ENCODE results near the gene DHRS3.
"Not testable (repeated sequence)": the region's sequence is repeated elsewhere in the genome, so short reads cannot be mapped to it uniquely, and the experiment has no call there.

DHRS3 gene

GRCh38 chr1:12617901-12618660 is at the start of gene DHRS3:
Gene DHRS3, minus strand, starts transcription at chr1:12618210. Its CDS starts 862 bp downstream, at chr1:12617348.
- peak; percentile 70 for DNase-seq

- DNase-seq: no peak
These were observed 48.2 kb upstream of the DHRS3 start for GRCh38 chr1:12666141-12666735.

DNA sequence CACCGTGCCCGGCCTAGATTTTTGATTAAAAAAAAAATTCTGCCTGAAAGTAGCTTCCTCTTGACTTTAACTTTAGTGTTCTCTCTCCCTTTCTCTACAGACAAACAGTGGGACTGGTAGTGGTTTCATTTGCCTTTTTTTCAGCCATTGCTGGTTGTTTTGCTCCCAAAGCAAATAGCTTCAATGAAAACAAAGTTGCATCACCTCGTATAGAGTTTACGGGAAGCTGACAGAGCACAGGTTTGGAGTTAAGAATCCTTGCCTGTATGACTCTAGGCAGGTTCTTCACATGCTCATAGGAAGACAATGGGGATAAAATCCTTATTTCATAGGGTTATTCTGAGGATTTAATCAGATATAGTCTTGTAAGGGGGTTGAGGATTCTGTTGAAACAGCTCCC is 47.5 kb upstream of the DHRS3 start:
- DNase-seq: no peak

DNA sequence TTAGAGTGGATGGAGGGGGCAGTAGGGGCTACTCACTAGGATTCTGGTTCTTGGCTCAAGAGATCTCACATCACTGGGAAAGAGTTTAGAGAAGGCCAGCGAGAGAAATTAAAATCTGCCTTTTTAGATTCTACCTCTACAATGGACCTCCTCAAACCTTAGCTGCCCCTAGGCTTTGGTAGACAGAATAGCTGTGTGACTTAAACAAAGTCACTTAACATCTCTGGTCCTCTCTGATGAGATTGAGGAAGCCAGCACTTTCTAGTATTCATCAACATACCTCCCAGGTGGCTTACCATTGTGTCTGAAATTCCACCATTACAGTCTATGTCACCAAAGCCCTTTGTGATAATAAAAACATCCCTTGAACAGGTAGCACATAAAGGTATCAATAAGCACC is 44.5 kb upstream of the DHRS3 start:
- no peak for DNase-seq

- no peak for DNase-seq
These were observed 43.7 kb upstream of the DHRS3 start for GRCh38 chr1:12661606-12662219.

DNA sequence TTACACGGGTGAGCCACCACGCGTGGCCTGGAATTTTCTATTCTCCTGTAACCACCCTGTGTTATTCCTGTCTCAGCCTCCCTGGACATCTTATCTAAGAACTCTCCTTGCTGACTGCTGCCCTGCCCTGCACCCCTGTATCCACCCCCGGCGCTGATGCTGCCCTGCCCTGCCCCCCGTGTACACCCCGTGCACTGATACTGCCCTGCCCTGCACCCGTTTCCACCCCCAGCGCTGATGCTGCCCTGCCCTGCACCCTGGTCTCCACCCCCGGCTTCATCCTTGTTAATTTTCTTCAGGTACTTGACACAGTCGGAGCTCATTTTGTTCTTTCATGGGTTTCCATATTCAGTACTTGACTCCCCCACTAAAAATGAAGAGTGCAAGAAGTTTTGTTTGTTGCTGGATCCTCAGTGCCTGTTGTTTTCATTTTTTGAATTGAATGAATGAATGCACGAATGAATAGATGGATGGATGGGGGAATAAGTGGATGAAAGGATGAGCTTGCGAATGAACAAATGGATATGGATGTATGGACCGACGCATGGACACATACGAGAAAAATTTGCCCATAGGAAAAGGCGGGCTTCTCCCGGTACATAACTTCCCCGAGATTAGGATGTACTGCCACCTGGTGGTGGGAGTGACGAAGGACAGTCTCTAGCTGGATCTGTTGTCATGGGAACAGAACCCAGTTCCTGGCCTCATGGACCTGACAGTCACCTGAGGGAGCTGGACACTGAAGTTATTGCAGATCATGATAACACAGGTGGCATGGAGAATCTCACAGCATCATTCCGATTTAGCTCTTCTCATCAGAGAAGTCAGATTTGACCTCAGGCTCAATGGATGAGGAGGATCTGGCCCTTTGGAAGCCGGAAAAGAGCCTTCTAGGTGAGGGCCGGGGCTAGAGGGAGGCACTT is 40.8 kb upstream of the DHRS3 start:
- peak; percentile 78 for DNase-seq

- not testable (repeated sequence) for DNase-seq
These were observed 40.0 kb upstream of the DHRS3 start for GRCh38 chr1:12657885-12658512.

DNA sequence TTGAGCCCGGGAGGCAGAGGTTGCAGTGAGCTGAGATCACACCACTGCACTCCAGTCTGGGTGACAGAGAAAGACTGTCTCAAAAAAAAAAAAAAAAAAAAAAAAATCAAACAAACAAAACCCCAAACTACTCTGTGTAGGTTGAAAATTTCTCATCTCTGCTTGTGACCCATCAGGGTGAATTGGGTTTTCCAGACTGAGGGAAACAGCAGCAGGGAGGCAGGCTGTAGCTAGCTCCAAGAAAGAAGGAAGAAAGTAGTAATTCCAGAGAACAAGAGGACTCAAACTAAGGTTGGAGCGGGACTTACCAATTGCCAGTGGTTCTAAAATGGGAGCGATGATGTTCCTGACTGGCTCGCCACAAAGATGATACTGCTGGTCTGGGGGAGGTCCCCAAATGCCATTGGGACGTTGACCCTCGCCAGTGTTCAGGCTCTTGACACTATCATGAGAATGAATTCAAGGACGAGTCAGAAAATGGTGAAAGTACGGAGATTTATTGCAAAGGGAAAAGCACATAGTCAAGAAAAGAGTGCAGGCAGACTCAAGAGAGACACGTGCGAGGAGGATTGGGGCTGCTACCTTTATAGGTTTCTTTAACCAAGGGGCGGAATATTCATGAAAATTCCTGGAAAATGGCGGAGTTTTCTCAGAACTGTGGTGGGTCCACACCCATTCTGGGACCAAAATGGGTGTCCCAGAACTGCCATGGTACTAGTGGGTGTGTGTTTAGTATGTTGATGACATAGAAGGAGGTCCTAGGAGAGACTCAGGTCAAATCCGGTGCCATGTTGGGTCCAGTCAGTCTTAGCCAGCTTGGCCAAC is 39.3 kb upstream of the DHRS3 start:
- no peak for DNase-seq

GRCh38 chr1:12656575-12656974 is 38.6 kb upstream of the DHRS3 start:
- no peak for DNase-seq

DNA sequence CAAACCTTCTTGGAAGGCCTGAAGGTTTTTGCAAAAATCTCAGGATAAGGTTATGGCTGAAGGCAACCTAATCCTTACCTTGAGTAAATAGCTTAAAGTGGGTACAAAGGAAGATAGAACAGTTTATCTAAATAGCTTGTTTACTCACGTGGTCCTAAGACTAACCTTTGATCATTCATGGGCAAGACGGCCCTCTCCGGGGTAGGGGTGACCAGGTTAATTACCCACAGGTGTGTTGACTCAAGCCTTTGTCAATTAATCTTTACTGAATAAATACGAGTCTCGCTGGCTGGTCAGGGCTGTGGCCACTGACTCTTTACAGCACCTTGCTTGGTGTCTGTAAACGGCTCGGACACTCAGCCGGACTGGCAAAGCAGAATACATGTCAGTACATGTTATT is 36.6 kb upstream of the DHRS3 start:
- no peak for DNase-seq

- no peak for DNase-seq
These were observed 36.1 kb upstream of the DHRS3 start for GRCh38 chr1:12654004-12654567.

DNA sequence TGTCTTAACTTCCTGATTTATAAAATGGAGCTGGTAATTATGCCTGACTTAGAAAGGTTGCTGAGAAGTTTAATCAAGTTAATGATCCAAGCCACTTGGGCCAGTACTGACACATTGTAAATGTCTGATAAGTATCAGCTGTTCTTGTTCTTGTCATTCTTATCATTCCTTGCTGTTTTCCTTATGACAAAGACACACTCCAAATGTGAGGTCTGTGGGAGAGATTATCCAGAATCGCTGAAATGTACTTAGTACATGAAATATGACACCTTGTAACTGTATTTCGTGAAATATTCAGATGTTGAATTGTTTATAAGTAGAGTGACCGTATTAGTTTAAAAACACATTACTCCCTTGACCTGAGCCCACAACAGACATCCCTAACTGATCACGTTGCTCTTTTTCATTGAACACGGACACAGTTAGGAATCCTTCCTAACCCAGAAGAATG is 32.0 kb upstream of the DHRS3 start:
- peak; percentile 24 for DNase-seq

DNA sequence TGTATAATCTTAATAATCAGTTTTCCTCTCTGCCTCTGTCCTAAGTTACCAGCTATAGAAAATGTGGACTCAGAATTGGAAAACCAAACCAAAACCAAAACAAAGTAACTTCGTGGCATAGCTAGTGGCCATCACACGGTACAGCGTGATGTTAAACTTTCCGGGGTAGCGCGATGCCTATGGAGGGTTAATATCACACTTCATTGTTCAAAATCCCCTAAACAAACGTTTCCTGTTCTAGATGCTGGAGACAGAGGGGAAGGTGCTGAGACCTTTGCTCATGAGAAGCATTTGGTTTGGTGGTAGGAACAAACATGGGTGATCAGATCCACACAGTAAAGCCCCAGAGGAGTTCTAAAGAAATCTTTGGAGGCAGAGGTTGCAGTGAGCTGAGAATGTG is 30.7 kb upstream of the DHRS3 start:
- DNase-seq: no peak

DNA sequence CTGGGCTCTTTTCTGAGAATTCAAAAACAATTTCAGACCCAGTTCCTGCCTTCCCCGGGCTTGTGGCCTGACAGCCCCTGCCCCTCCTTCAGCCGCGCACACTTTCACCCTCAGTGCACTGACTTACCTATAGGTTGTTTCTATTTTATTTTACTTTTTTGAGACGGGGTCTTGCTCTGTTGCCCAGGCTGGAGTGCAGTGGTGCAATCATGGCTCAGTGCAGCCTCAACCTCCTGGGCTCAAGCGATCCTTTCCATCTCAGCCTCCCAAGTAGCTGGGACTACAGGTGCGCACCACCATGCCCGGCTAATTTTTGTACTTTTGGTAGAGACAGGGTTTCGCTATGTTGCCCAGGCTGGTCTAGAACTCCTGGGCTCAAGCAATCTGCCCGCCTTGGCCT is 27.4 kb upstream of the DHRS3 start:
- not testable (repeated sequence) for DNase-seq

DNA sequence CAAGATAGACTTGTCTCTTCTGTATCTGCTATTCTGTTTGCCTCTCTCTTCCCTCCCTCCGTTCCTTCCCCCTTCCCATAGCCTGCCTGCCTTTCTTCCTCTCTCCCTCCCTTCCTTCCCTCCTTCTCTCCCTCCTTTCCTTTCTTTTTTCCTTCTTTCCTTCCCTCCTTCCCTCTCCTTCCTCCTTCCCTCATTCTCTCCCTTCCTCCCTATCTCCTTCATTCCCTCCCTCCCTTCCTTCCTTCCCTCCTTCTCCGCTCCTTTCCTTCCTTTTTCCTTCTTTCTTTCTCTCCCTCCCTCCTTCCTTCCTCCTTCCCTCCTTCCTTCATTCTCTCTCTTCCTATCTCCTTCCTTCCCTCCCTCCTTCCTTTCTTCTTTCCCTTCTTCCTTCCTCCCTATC is 26.8 kb upstream of the DHRS3 start:
- no peak for DNase-seq

DNA sequence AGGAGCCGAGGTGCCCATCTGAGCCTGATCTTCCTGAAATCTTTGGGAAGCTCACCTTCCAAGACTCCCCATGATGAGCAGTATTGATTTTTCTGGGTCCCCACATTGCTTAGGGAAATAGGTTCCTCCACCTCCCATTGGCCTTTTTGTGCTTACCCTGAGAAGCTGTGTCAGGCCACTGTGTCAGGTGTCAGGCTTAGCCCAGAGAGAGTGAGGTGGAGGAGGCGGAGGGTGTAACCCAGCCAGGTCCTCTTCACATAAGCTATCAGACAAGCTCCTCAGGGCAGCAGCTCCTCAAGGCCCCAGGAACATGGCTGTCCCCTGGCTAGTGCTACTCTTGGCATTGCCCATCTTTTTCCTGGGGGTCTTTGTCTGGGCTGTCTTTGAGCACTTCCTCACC is 26.2 kb upstream of the DHRS3 start:
- no peak for DNase-seq

GRCh38 chr1:12643785-12644184 is 25.8 kb upstream of the DHRS3 start, which contains the start of gene AADACL4:
Gene AADACL4, plus strand, starts transcription at chr1:12644085. Its CDS starts 462 bp downstream, at chr1:12644547.
- no peak for DNase-seq

- DNase-seq: no peak
These were observed 25.1 kb upstream of the DHRS3 start for GRCh38 chr1:12643079-12643478.

- DNase-seq: no peak
These were observed 22.9 kb upstream of the DHRS3 start for GRCh38 chr1:12640958-12641272.

- no peak for DNase-seq
These were observed 22.4 kb upstream of the DHRS3 start for GRCh38 chr1:12640237-12640957.

DNA sequence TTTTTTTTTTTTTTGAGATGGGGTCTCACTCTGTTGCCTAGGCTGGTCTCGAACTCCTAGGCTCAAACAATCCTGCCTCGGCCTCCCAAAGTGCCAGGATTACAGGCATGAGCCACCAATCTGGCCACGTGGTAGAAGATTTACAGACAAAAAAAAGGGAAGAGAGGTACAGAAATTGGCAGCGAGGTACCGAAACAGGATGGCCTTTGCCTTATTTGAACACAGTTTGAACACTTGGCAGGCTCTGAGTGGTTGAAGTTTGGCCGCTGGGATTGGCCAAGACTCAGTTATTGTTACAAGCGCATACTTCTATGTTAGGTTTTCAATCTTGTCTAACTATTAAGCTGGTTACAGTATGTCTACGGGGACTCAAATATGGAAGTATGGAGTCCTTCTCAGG is 19.7 kb upstream of the DHRS3 start:
- no peak for DNase-seq

All from EL (cell line).